Fibroblast of villous mesenchyme (primary cell): Measurements from ENCODE around the gene CCDC33. TPM values are rescaled to one million over a fixed set of nuclear protein-coding genes. Genes with fewer than 3 reads are reported as not detected.

Source experiments
- DNase-seq: peaks from one replicate; pipeline ENCODE4 v3.0.0-alpha.2; 2010; ENCODE audit warnings: low read depth
- H3K4me3 ChIP-seq: 2 replicates; pipeline ENCODE4 v1.5.1; 2011; ENCODE audit warnings: low read depth, mild to moderate bottlenecking, low read length
- CTCF ChIP-seq: IDR thresholded peaks from 2 replicates; pipeline ENCODE4 v1.5.1; 2012; ENCODE audit warnings: low read depth, mild to moderate bottlenecking, low read length; ENCODE audit not compliant: insufficient read depth
- total RNA-seq: library from RNA; depleted of rRNA; stranded (reverse); fragments of >200 nt; gene quantifications from 2 replicates; pipeline ENCODE4 v1.2.3, GENCODE V29; 2012

Gene CCDC33
- total RNA-seq, 1 donor: 0.86 TPM

GRCh38 chr15:74194572-74195559, 41.3 kb upstream of the CCDC33 start:
- H3K4me3 ChIP-seq: no peak overlapping the region
- DNase-seq: no peak
- no peak for TF ChIP-seq CTCF

- no peak overlapping the region for H3K4me3 ChIP-seq
- peak; percentile 99 for DNase-seq
- no peak for TF ChIP-seq CTCF
Observed at GRCh38 chr15:74196175-74196574, 40.0 kb upstream of the CCDC33 start.

GRCh38 chr15:74197176-74197965, 38.8 kb upstream of the CCDC33 start:
- DNase-seq: no peak
- no peak overlapping the region for H3K4me3 ChIP-seq
- no peak for TF ChIP-seq CTCF

- TF ChIP-seq CTCF: no peak
- no peak for DNase-seq
- no peak overlapping the region for H3K4me3 ChIP-seq
Observed at GRCh38 chr15:74199297-74199652, 36.9 kb upstream of the CCDC33 start.

DNA sequence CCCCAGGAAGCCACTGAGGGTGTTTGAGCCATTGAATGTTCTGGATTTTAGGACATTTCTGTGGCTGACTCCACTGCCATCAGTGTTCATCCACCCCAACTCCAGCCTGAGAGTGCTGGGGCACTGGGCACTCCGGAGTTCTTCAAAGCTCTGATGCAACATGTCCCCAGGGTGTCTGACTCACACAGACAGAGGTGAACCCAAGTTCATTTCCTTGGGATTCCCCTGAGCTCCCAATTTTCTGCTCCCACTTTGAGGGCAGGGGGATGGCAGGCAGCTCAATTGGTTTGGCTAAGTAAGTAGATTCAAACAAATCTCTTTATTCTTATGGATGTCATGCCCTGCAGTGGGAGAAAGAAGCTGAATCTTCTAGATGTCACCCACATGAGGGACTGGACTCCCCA, 35.7 kb upstream of the CCDC33 start:
- peak; percentile 90 for DNase-seq
- no peak for TF ChIP-seq CTCF
- H3K4me3 ChIP-seq: peak overlapping the region; percentile 64

- DNase-seq: peak; percentile 95
- TF ChIP-seq CTCF: no peak
- peak overlapping the region; percentile 64 for H3K4me3 ChIP-seq
Observed at GRCh38 chr15:74200871-74201419, 35.2 kb upstream of the CCDC33 start.
